Hepatocyte (in vitro differentiated cells): ENCODE data around the gene TMEM17. TPM values are rescaled to one million over a fixed set of nuclear protein-coding genes. Genes with fewer than 3 reads are reported as not detected.

Source experiments
- DNase-seq: peaks from one replicate; pipeline ENCODE4 v3.0.0-alpha.2; 2016; ENCODE audit warnings: low spot score
- H2AFZ ChIP-seq: fragments of 200-600 bp; sonication (generic); 2 replicates; pipeline ENCODE4 v1.6.0; 2016; ENCODE audit warnings: antibody characterized with exemption, mild to moderate bottlenecking
- H3K27ac ChIP-seq: fragments of 200-600 bp; sonication (generic); 2 replicates; pipeline ENCODE4 v1.5.1; 2016; ENCODE audit warnings: mild to moderate bottlenecking
- H3K27me3 ChIP-seq: fragments of 200-600 bp; sonication (generic); 2 replicates; pipeline ENCODE4 v1.6.1; 2016
- H3K36me3 ChIP-seq: fragments of 200-600 bp; sonication (generic); replicated peaks from 2 replicates; pipeline ENCODE4 v1.5.1; 2016; ENCODE audit warnings: low read depth; ENCODE audit not compliant: insufficient read depth
- H3K4me1 ChIP-seq: fragments of 200-600 bp; sonication (generic); 2 replicates; pipeline ENCODE4 v1.5.1; 2016; ENCODE audit warnings: mild to moderate bottlenecking, moderate library complexity; ENCODE audit not compliant: insufficient read depth
- H3K4me2 ChIP-seq: fragments of 200-600 bp; sonication (generic); 2 replicates; pipeline ENCODE4 v1.6.0; 2016
- H3K4me3 ChIP-seq: fragments of 200-600 bp; sonication (generic); 2 replicates; pipeline ENCODE4 v1.5.1; 2016; ENCODE audit warnings: mild to moderate bottlenecking
- H3K79me2 ChIP-seq: fragments of 200-600 bp; sonication (generic); 2 replicates; pipeline ENCODE4 v1.6.0; 2017; ENCODE audit warnings: mild to moderate bottlenecking
- H3K9me2 ChIP-seq: fragments of 200-600 bp; sonication (generic); replicated peaks from 2 replicates; pipeline ENCODE4 v1.6.0; 2017; ENCODE audit warnings: mild to moderate bottlenecking; ENCODE audit not compliant: insufficient read depth
- H3K9me3 ChIP-seq: fragments of 200-600 bp; sonication (generic); 2 replicates; pipeline ENCODE4 v1.5.1; 2016; ENCODE audit warnings: low read depth, mild to moderate bottlenecking
- H4K20me1 ChIP-seq: fragments of 200-600 bp; sonication (generic); 2 replicates; pipeline ENCODE4 v1.6.0; 2016; ENCODE audit warnings: mild to moderate bottlenecking; ENCODE audit not compliant: insufficient read depth, poor library complexity, severe bottlenecking
- CTCF ChIP-seq: fragments of 200-600 bp; sonication (generic); IDR thresholded peaks from 2 replicates; pipeline ENCODE4 v1.5.1; 2016; ENCODE audit warnings: antibody characterized with exemption, mild to moderate bottlenecking; ENCODE audit not compliant: poor library complexity
- EZH2 ChIP-seq: fragments of 200-600 bp; sonication (generic); IDR thresholded peaks from 2 replicates; pipeline ENCODE4 v1.6.1; 2016; ENCODE audit warnings: antibody characterized with exemption, mild to moderate bottlenecking, borderline replicate concordance
- EZH2phosphoT487 ChIP-seq: fragments of 200-600 bp; sonication (generic); IDR thresholded peaks from one replicate; pipeline ENCODE4 v1.6.1; 2018; ENCODE audit warnings: antibody characterized with exemption, mild to moderate bottlenecking, low read depth, moderate library complexity; ENCODE audit not compliant: unreplicated experiment, severe bottlenecking
- WGBS: methylation state at CpG from one replicate; pipeline ENCODE4 v1.1.6; 2016; ENCODE audit warnings: low lambda C conversion rate; ENCODE audit errors: missing lambda C conversion rate; 5-methylcytosine and 5-hydroxymethylcytosine counted together
- polyA plus RNA-seq: library from polyadenylated mRNA; unstranded; fragments of >200 nt; fragmentation: Nextera tagmentation; extraction: Ambion mirVana; gene quantifications from 2 replicates; pipeline ENCODE4 v1.2.1, GENCODE V29; 2016
- total RNA-seq: library from RNA; depleted of rRNA; stranded (reverse); fragments of >200 nt; gene quantifications from 2 replicates; pipeline ENCODE4 v1.2.3, GENCODE V29; 2014

Gene TMEM17
- total and polyA plus RNA-seq, 2 experiments from 2014 or later = 3.6 TPM

GRCh38 chr2:62465039-62465740 is 40.8 kb downstream of the TMEM17 start:
- Histone ChIP-seq H3K4me1 (peaks cover 5% of the 10 kb centered on the region), H4K20me1 (no peaks in the 10 kb centered on the region), H3K9me3 (no peaks in the 10 kb centered on the region), H3K36me3 (no peaks in the 10 kb centered on the region), H2AFZ (no peak overlapping the region), H3K4me2 (no peak overlapping the region), H3K4me3 (no peak overlapping the region), H3K9me2 (no peaks in the 10 kb centered on the region), H3K27ac (no peak overlapping the region), H3K27me3 (no peaks in the 10 kb centered on the region), H3K79me2 (no peaks in the 10 kb centered on the region)
- no peak for DNase-seq
- TF ChIP-seq CTCF (no peak), EZH2phosphoT487 (no peak), EZH2 (no peak)
- 85% methylated on average over 4 of the region's 4 CpGs for WGBS

- Histone ChIP-seq H3K4me2 (no peak overlapping the region), H3K9me3 (no peaks in the 10 kb centered on the region), H3K4me1 (peaks cover 5% of the 10 kb centered on the region), H3K79me2 (no peaks in the 10 kb centered on the region), H2AFZ (no peak overlapping the region), H3K36me3 (no peaks in the 10 kb centered on the region), H4K20me1 (no peaks in the 10 kb centered on the region), H3K4me3 (no peak overlapping the region), H3K27me3 (no peaks in the 10 kb centered on the region), H3K27ac (no peak overlapping the region), H3K9me2 (no peaks in the 10 kb centered on the region)
- TF ChIP-seq EZH2phosphoT487 = no peak
- TF ChIP-seq CTCF = no peak
- TF ChIP-seq EZH2 = no peak
- DNase-seq = no peak
- WGBS = 70% methylated on average over 14 of the region's 14 CpGs
These were observed 41.6 kb downstream of the TMEM17 start for GRCh38 chr2:62464221-62465007.

- Histone ChIP-seq H3K27me3 (no peaks in the 10 kb centered on the region), H2AFZ (no peak overlapping the region), H3K9me2 (no peaks in the 10 kb centered on the region), H3K4me3 (no peak overlapping the region), H3K27ac (no peak overlapping the region), H4K20me1 (no peaks in the 10 kb centered on the region), H3K9me3 (no peaks in the 10 kb centered on the region), H3K4me2 (no peak overlapping the region), H3K4me1 (peaks cover 14% of the 10 kb centered on the region), H3K79me2 (no peaks in the 10 kb centered on the region), H3K36me3 (no peaks in the 10 kb centered on the region)
- no peak for TF ChIP-seq EZH2
- no peak for TF ChIP-seq EZH2phosphoT487
- TF ChIP-seq CTCF = no peak
- no peak for DNase-seq
- WGBS = 93% methylated on average over 2 of the region's 2 CpGs
These were observed 43.8 kb downstream of the TMEM17 start for GRCh38 chr2:62462211-62462610.
